ENCODE data around the gene NPLOC4. TPM values are rescaled to one million over a fixed set of nuclear protein-coding genes. Genes with fewer than 3 reads are reported as not detected.

NPLOC4 gene
- total and polyA plus RNA-seq, 2 of the 13 experiments (the other 11 are each of a cell fraction or from before 2014, with no cell fraction given), result 57.0 to 97.0 TPM

DNA sequence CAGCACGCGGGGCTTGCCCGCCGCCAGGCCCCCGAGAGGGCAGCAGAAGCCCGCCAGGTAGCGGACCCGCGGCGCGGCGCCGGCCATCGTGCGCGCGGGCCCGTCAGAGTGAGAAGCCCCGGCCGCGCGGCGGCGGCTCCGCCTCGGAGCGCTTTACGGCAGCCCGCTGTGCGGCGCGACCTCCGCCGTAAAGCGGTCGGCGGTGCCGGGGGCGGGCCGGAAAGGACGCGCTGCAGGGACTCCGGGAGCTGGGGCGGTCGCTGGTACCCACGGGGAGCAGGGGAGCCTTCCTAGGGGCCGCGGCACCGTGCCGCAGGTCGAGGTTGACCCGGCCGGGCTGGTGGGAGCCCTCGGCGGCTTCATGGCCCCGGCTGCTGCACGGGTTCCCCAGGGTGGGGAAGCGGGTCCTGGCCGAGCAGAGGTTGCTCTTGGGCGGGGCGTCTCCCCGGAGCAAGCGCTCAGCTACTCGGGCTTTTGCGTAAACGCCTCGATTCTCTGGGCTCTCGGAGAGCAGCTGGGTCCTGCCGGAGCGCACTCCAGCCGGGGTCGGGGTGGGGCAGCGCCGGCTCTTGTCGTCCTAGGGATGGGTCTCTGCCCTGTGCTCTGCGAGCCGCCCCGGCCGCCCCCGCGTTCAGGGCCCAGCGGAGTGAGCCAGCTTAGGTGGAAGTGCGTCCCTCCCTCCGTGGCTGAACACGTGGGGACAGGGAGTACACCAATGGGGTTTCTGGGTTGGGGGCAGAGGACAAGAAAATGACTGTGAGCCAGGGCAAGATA is 84.5 kb downstream of the NPLOC4 start, which contains the start of gene FAAP100 (continued):
- TF ChIP-seq ADNP (CRISPR knock-in tag; IDR thresholded peaks at IDR 0.05) (no peak), ZNF749 (CRISPR knock-in tag; IDR thresholded peaks at IDR 0.05; ENCODE audit: borderline replicate concordance) (peak; percentile 87), REXO4 (CRISPR knock-in tag; IDR thresholded peaks at IDR 0.05; ENCODE audit: borderline replicate concordance) (peak; percentile 90; the same call in 1 of the 2 replicates), SMAD1 (CRISPR knock-in tag; IDR thresholded peaks at IDR 0.05; ENCODE audit: borderline replicate concordance, low read depth) (0 out of 2 replicates have a peak, but pooled peaks have one; percentile 24), TBL1XR1 (IDR thresholded peaks at IDR 0.05; ENCODE audit: borderline replicate concordance, low read length, partially characterized antibody) (peak; percentile 32), TAF15 (IDR thresholded peaks at IDR 0.05; ENCODE audit: low read depth, low read length, poor library complexity, severe bottlenecking) (no peak), IRF2 (CRISPR knock-in tag; IDR thresholded peaks at IDR 0.05) (peak; percentile 52; the same call in 1 of the 2 replicates), SOX6 (IDR thresholded peaks at IDR 0.05) (no peak), SOX6 (CRISPR knock-in tag; IDR thresholded peaks at IDR 0.05) (peak; percentile 63), MBNL3 (CRISPR knock-in tag; conservative IDR thresholded peaks at IDR 0.05) (no peak), SOX13 (IDR thresholded peaks at IDR 0.05) (no peak), SOX13 (CRISPR knock-in tag; conservative IDR thresholded peaks at IDR 0.05 in 1 of 2, IDR thresholded peaks at IDR 0.05 in 1 of 2) (peak in 1 of 2 experiments; percentile 37; a peak in 1 of 4 replicates), TBX2 (CRISPR knock-in tag; IDR thresholded peaks at IDR 0.05; ENCODE audit: borderline replicate concordance) (no peak; the same call in 1 of the 2 replicates), ETV5 (CRISPR knock-in tag; IDR thresholded peaks at IDR 0.05; ENCODE audit: borderline replicate concordance) (peak; percentile 57; the same call in 1 of the 2 replicates), MIER3 (CRISPR knock-in tag; IDR thresholded peaks at IDR 0.05; ENCODE audit: borderline replicate concordance) (no peak; the same call in 1 of the 2 replicates), ZNF382 (CRISPR knock-in tag; IDR thresholded peaks at IDR 0.05; ENCODE audit: borderline replicate concordance) (no peak), ZNF572 (CRISPR knock-in tag; IDR thresholded peaks at IDR 0.05) (0 out of 2 replicates have a peak, but pooled peaks have one; percentile 17), ZNF333 (CRISPR knock-in tag; IDR thresholded peaks at IDR 0.05; ENCODE audit: borderline replicate concordance) (0 out of 2 replicates have a peak, but pooled peaks have one; percentile 35), ATF7 (IDR thresholded peaks at IDR 0.05) (no peak), ATF7 (CRISPR knock-in tag; IDR thresholded peaks at IDR 0.05) (no peak)
- TF ChIP-seq, protein P1, sequence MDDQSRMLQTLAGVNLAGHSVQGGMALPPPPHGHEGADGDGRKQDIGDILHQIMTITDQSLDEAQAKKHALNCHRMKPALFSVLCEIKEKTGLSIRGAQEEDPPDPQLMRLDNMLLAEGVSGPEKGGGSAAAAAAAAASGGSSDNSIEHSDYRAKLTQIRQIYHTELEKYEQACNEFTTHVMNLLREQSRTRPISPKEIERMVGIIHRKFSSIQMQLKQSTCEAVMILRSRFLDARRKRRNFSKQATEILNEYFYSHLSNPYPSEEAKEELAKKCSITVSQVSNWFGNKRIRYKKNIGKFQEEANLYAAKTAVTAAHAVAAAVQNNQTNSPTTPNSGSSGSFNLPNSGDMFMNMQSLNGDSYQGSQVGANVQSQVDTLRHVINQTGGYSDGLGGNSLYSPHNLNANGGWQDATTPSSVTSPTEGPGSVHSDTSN (CRISPR knock-in tag; IDR thresholded peaks at IDR 0.05; ENCODE audit: borderline replicate concordance), result 0 out of 2 replicates have a peak, but pooled peaks have one; percentile 22
- TF ChIP-seq, protein P2, sequence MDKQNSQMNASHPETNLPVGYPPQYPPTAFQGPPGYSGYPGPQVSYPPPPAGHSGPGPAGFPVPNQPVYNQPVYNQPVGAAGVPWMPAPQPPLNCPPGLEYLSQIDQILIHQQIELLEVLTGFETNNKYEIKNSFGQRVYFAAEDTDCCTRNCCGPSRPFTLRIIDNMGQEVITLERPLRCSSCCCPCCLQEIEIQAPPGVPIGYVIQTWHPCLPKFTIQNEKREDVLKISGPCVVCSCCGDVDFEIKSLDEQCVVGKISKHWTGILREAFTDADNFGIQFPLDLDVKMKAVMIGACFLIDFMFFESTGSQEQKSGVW (CRISPR knock-in tag; IDR thresholded peaks at IDR 0.05; ENCODE audit: borderline replicate concordance), result no peak
- TF ChIP-seq, protein P3, sequence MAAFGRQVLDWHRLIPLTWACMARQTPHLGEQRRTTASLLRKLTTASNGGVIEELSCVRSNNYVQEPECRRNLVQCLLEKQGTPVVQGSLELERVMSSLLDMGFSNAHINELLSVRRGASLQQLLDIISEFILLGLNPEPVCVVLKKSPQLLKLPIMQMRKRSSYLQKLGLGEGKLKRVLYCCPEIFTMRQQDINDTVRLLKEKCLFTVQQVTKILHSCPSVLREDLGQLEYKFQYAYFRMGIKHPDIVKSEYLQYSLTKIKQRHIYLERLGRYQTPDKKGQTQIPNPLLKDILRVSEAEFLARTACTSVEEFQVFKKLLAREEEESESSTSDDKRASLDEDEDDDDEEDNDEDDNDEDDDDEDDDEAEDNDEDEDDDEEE (CRISPR knock-in tag; IDR thresholded peaks at IDR 0.05), result peak; percentile 81
- TF ChIP-seq, protein P4, sequence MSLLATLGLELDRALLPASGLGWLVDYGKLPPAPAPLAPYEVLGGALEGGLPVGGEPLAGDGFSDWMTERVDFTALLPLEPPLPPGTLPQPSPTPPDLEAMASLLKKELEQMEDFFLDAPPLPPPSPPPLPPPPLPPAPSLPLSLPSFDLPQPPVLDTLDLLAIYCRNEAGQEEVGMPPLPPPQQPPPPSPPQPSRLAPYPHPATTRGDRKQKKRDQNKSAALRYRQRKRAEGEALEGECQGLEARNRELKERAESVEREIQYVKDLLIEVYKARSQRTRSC (CRISPR knock-in tag; IDR thresholded peaks at IDR 0.05; ENCODE audit: low read depth), result no peak
- TF ChIP-seq, protein P5, sequence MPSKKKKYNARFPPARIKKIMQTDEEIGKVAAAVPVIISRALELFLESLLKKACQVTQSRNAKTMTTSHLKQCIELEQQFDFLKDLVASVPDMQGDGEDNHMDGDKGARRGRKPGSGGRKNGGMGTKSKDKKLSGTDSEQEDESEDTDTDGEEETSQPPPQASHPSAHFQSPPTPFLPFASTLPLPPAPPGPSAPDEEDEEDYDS (CRISPR knock-in tag; IDR thresholded peaks at IDR 0.05), result peak; percentile 22; the same call in 1 of the 2 replicates

Measured in HepG2 (cell line).